Neural cell (in vitro differentiated cells): ENCODE data around the gene GRIA3. TPM values are rescaled to one million over a fixed set of nuclear protein-coding genes. Genes with fewer than 3 reads are reported as not detected.

ENCODE experiments used
- H2AFZ ChIP-seq: fragments of 200-600, 300-800 bp; sonication (generic), shearing (Covaris generic); 2 replicates; pipeline ENCODE4 v1.6.0; 2014; ENCODE audit warnings: low read depth, mild to moderate bottlenecking, antibody characterized with exemption, low read length, moderate library complexity
- H3F3A ChIP-seq: fragments of 200-600 bp; shearing (Covaris generic); 2 replicates; pipeline ENCODE4 v1.6.1; 2016; ENCODE audit warnings: mild to moderate bottlenecking, moderate library complexity, mixed read lengths, antibody characterized with exemption, low read length; ENCODE audit not compliant: insufficient read depth, poor library complexity, severe bottlenecking
- H3K27ac ChIP-seq: fragments of 200-600, 300-800 bp; sonication (generic), shearing (Covaris generic); 2 replicates; pipeline ENCODE4 v1.5.1; 2014; ENCODE audit warnings: mild to moderate bottlenecking, low read length, moderate library complexity
- H3K27me3 ChIP-seq: fragments of 300-800, 200-600 bp; sonication (generic), shearing (Covaris generic); 2 replicates; pipeline ENCODE4 v1.6.0; 2014; ENCODE audit warnings: mild to moderate bottlenecking, low read depth, low read length, moderate library complexity; ENCODE audit not compliant: insufficient read depth
- H3K36me3 ChIP-seq: fragments of 300-800, 200-600 bp; sonication (generic), shearing (Covaris generic); 2 replicates; pipeline ENCODE4 v1.5.1; 2014; ENCODE audit warnings: mild to moderate bottlenecking, antibody characterized with exemption, low read length, moderate library complexity; ENCODE audit not compliant: insufficient read depth
- H3K4me2 ChIP-seq: fragments of 300-800, 200-600 bp; sonication (generic), shearing (Covaris generic); 2 replicates; pipeline ENCODE4 v1.6.0; 2014; ENCODE audit warnings: mild to moderate bottlenecking, low read length
- H3K4me3 ChIP-seq: fragments of 300-800, 200-600 bp; sonication (generic), shearing (Covaris generic); 2 replicates; pipeline ENCODE4 v1.5.1; 2014; ENCODE audit warnings: mild to moderate bottlenecking, low read length, moderate library complexity
- H3K79me2 ChIP-seq: fragments of 200-600 bp; shearing (Covaris generic); replicated peaks from 2 replicates; pipeline ENCODE4 v1.6.0; 2014; ENCODE audit warnings: mild to moderate bottlenecking, low read length, moderate library complexity; ENCODE audit not compliant: insufficient read depth
- H3K9ac ChIP-seq: fragments of 300-800, 200-600 bp; sonication (generic), shearing (Covaris generic); 2 replicates; pipeline ENCODE4 v1.6.1; 2016; ENCODE audit warnings: mild to moderate bottlenecking, low read length, mixed read lengths
- H3K9me2 ChIP-seq: fragments of 200-600 bp; shearing (Covaris generic); 2 replicates; pipeline ENCODE4 v1.6.1; 2016; ENCODE audit warnings: mild to moderate bottlenecking, low read length, mixed read lengths; ENCODE audit not compliant: insufficient read depth
- H3K9me3 ChIP-seq: fragments of 200-600, 300-800 bp; sonication (generic), shearing (Covaris generic); 2 replicates; pipeline ENCODE4 v1.6.1; 2016; ENCODE audit warnings: mild to moderate bottlenecking, mixed run types, low read length, moderate library complexity, mixed read lengths
- H4K20me1 ChIP-seq: fragments of 200-600 bp; shearing (Covaris generic); 2 replicates; pipeline ENCODE4 v1.6.1; 2016; ENCODE audit warnings: mild to moderate bottlenecking, mixed run types; ENCODE audit not compliant: insufficient read depth
- EP300 ChIP-seq: fragments of 450-650 bp; conservative IDR thresholded peaks from 2 replicates; pipeline ENCODE4 v1.6.1; 2014; ENCODE audit warnings: antibody characterized with exemption, mild to moderate bottlenecking, moderate library complexity; ENCODE audit not compliant: poor library complexity, severe bottlenecking
- EZH2 ChIP-seq: fragments of 200-600, 300-800 bp; shearing (Covaris generic), sonication (generic); IDR thresholded peaks from 2 replicates; pipeline ENCODE4 v1.6.1; 2014; ENCODE audit warnings: antibody characterized with exemption, low read length, borderline replicate concordance, mild to moderate bottlenecking; ENCODE audit not compliant: insufficient read depth, poor library complexity, severe bottlenecking
- MXI1 ChIP-seq: fragments of 450-650 bp; conservative IDR thresholded peaks from 2 replicates; pipeline ENCODE4 v1.6.1; 2014; ENCODE audit warnings: antibody characterized with exemption, mild to moderate bottlenecking; ENCODE audit not compliant: poor library complexity, severe bottlenecking
- POLR2AphosphoS5 ChIP-seq: IDR thresholded peaks from 2 replicates; pipeline ENCODE4 v1.6.1; 2012
- RAD21 ChIP-seq: fragments of 450-650 bp; conservative IDR thresholded peaks from 2 replicates; pipeline ENCODE4 v1.6.1; 2014; ENCODE audit warnings: antibody characterized with exemption, mild to moderate bottlenecking, moderate library complexity
- REST ChIP-seq: IDR thresholded peaks from 2 replicates; pipeline ENCODE4 v1.6.1; 2012; ENCODE audit warnings: borderline replicate concordance
- SMC3 ChIP-seq: fragments of 450-650 bp; conservative IDR thresholded peaks from 2 replicates; pipeline ENCODE4 v1.6.1; 2014; ENCODE audit warnings: antibody characterized with exemption, mild to moderate bottlenecking, moderate library complexity; ENCODE audit not compliant: poor library complexity
- TAF1 ChIP-seq: IDR thresholded peaks from 2 replicates; pipeline ENCODE4 v1.6.1; 2012; ENCODE audit warnings: low read depth
- polyA plus RNA-seq: library from polyadenylated mRNA; depleted of rRNA; stranded (reverse); fragments of >200 nt; gene quantifications from 2 replicates; pipeline ENCODE4 v1.2.3, GENCODE V29; 2014
- TF ChIP-seq, protein P1 (sequence below): fragments of 450-650 bp; IDR thresholded peaks from 2 replicates; pipeline ENCODE4 v1.5.1; 2014; ENCODE audit warnings: antibody characterized with exemption, mild to moderate bottlenecking, moderate library complexity; ENCODE audit not compliant: poor library complexity, severe bottlenecking

The GRIA3 gene
- polyA plus RNA-seq, 1 donor from 2014 or later: 7.8 TPM

- no peak overlapping the region for H3K9ac ChIP-seq
- H3K36me3 ChIP-seq: no peaks in the 10 kb centered on the region
- H3K79me2 ChIP-seq: no peaks in the 10 kb centered on the region
- no peaks in the 10 kb centered on the region for H4K20me1 ChIP-seq
- TF ChIP-seq EZH2 (no peak), RAD21 (no peak), MXI1 (no peak), POLR2AphosphoS5 (no peak), REST (no peak), EP300 (no peak), TAF1 (no peak), SMC3 (no peak)
- TF ChIP-seq, protein P1, sequence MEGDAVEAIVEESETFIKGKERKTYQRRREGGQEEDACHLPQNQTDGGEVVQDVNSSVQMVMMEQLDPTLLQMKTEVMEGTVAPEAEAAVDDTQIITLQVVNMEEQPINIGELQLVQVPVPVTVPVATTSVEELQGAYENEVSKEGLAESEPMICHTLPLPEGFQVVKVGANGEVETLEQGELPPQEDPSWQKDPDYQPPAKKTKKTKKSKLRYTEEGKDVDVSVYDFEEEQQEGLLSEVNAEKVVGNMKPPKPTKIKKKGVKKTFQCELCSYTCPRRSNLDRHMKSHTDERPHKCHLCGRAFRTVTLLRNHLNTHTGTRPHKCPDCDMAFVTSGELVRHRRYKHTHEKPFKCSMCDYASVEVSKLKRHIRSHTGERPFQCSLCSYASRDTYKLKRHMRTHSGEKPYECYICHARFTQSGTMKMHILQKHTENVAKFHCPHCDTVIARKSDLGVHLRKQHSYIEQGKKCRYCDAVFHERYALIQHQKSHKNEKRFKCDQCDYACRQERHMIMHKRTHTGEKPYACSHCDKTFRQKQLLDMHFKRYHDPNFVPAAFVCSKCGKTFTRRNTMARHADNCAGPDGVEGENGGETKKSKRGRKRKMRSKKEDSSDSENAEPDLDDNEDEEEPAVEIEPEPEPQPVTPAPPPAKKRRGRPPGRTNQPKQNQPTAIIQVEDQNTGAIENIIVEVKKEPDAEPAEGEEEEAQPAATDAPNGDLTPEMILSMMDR: no peak
- no peaks in the 10 kb centered on the region for H3K9me2 ChIP-seq
- no peak overlapping the region for H3K4me3 ChIP-seq
- no peaks in the 10 kb centered on the region for H3F3A ChIP-seq
- no peak overlapping the region for H3K4me2 ChIP-seq
- H3K9me3 ChIP-seq: no peaks in the 10 kb centered on the region
- no peak overlapping the region for H2AFZ ChIP-seq
- H3K27ac ChIP-seq: no peak overlapping the region
- H3K27me3 ChIP-seq: no peaks in the 10 kb centered on the region
Measured at GRCh38 chrX:123477673-123478072, 293.6 kb downstream of the GRIA3 start.

DNA sequence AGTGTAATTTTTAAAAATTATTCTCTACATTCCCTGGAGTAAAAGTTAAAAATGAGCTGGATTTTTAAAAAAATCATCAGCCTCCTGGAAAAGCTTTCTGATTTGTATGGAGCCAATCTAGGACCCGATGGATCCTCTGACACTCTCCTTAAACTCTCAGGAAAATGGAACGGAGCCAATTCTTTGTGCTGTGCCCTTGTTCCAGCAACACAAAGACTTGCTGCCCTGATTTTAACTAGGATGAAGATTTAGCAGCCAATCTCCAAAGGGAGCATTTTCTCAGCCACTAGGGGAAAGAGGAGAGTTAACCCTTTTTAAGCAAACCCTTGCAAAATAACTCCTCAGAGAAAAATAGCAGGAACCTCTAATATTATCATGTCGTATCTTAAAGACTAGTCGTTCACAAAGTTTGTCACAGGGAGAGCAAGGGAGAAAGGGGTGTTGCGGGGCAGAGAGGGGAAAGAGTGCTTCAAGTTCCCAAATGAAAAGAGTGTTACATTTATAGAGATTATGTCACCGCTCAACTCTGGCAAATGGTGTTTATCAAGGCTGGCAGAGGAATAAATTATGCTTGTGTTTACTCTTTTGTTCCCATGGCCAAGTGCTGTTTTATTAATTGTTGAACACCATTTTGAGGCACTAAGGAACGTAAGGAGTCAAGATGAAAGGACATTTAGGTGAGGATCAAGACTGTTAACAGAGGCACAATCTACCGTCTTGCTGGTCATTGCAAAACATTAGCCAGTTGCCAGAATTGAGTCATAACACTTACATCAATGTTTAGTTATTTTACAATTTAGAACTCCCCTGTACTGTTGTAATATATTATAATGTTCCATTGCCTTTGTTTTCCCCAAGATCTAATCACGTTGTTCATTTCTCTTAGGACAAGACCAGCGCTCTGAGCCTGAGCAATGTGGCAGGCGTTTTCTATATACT, 298.1 kb downstream of the GRIA3 start:
- Histone ChIP-seq H3K9ac (no peak overlapping the region), H3K36me3 (no peaks in the 10 kb centered on the region), H3K9me2 (no peaks in the 10 kb centered on the region), H3K27me3 (no peaks in the 10 kb centered on the region), H3F3A (no peaks in the 10 kb centered on the region), H3K4me3 (no peak overlapping the region), H4K20me1 (no peaks in the 10 kb centered on the region), H3K4me2 (no peak overlapping the region), H3K9me3 (no peaks in the 10 kb centered on the region), H3K79me2 (no peaks in the 10 kb centered on the region), H3K27ac (no peak overlapping the region), H2AFZ (no peak overlapping the region)
- TF ChIP-seq TAF1 (no peak), SMC3 (no peak), EZH2 (no peak), EP300 (no peak), REST (no peak), MXI1 (no peak), POLR2AphosphoS5 (no peak), RAD21 (no peak)
- TF ChIP-seq, protein P1: no peak
